Endothelial cell of umbilical vein (primary cell): ENCODE data around the gene DYNC2H1. TPM values are rescaled to one million over a fixed set of nuclear protein-coding genes. Genes with fewer than 3 reads are reported as not detected.

ENCODE experiments used
- BruUV-seq: library from RNA; stranded (reverse); fragments of 400-500 nt; replicated peaks from 2 replicates; lab custom pipeline; 2021; lab: Mats Ljungman, UMichigan
- CTCF ChIA-PET: fragments of 300-600, 350-600 bp; sonication (Branson Sonifier 250); formaldehyde crosslinking; loops from one replicate; lab custom pipeline; 2021; ENCODE audit warnings: antibody characterized with exemption, inconsistent platforms; lab: Charles Lee
- POLR2A ChIA-PET: fragments of 300-600, 350-600 bp; sonication (Branson Sonifier 250); formaldehyde crosslinking; loops from one replicate; lab custom pipeline; 2021; ENCODE audit warnings: antibody characterized with exemption, inconsistent platforms; lab: Charles Lee
- DNase-seq: peaks from one replicate; pipeline ENCODE4 v3.0.0-alpha.2; 2011; ENCODE audit warnings: low read depth, low spot score
- FAIRE-seq: peaks from 2 replicates; lab custom pipeline; 2011; peaks lifted over from hg19 to GRCh38; lab: Jason Lieb, UNC
- H2AFZ ChIP-seq: 2 replicates; pipeline ENCODE4 v1.6.0; 2012; ENCODE audit warnings: low read depth, low read length, control low read depth, inconsistent platforms
- H3K27ac ChIP-seq: 2 replicates; pipeline ENCODE4 v1.5.1; 2011; ENCODE audit warnings: low read depth, mild to moderate bottlenecking, control low read depth, low read length, moderate library complexity; ENCODE audit not compliant: insufficient read depth
- H3K27me3 ChIP-seq, 2 experiments: 2 replicates each; pipeline versions ENCODE4 v1.6.0 to v1.6.1; 2011; ENCODE audit warnings: low read length in 2 of 2, mixed read lengths in 1 of 2; ENCODE audit not compliant: control insufficient read depth in 2 of 2, insufficient read depth in 2 of 2
- H3K36me3 ChIP-seq, 2 experiments: 2 replicates in 1 of 2; 3 replicates in 1 of 2; pipeline ENCODE4 v1.5.1; 2011; ENCODE audit warnings: low read length in 2 of 2, mild to moderate bottlenecking in 1 of 2, moderate library complexity in 1 of 2; ENCODE audit not compliant: control insufficient read depth in 2 of 2, insufficient read depth in 2 of 2; ENCODE audit errors: extremely low read depth in 1 of 2
- H3K4me1 ChIP-seq: 3 replicates; pipeline ENCODE4 v1.5.1; 2011; ENCODE audit warnings: mild to moderate bottlenecking, low read length; ENCODE audit not compliant: control insufficient read depth, insufficient read depth; ENCODE audit errors: extremely low read depth
- H3K4me2 ChIP-seq: 2 replicates; pipeline ENCODE4 v1.6.1; 2011; ENCODE audit warnings: low read length, control low read depth, mixed read lengths; ENCODE audit not compliant: insufficient read depth
- H3K4me3 ChIP-seq, 3 experiments: fragments of 200-600 bp in 1 of 3; sonication (generic), shearing (Covaris generic) in 1 of 3; replicated peaks in 1 of 3; 2 replicates each; pipeline ENCODE4 v1.5.1; 2011 to 2016; ENCODE audit warnings: control low read depth in 3 of 3, low read length in 3 of 3, mild to moderate bottlenecking in 2 of 3, inconsistent platforms in 1 of 3, low read depth in 1 of 3, moderate library complexity in 1 of 3; ENCODE audit not compliant: insufficient read depth in 1 of 3
- H3K79me2 ChIP-seq: 2 replicates; pipeline ENCODE4 v1.6.0; 2012; ENCODE audit warnings: low read length, inconsistent platforms; ENCODE audit not compliant: control insufficient read depth, insufficient read depth
- H3K9ac ChIP-seq: replicated peaks from 2 replicates; pipeline ENCODE3; 2011; ENCODE audit warnings: low read length, control low read depth; ENCODE audit not compliant: insufficient read depth; ENCODE audit errors: extremely low read depth
- H3K9me1 ChIP-seq: replicated peaks from 3 replicates; pipeline ENCODE4 v1.6.0; 2011; ENCODE audit warnings: mild to moderate bottlenecking, low read length; ENCODE audit not compliant: control insufficient read depth, insufficient read depth; ENCODE audit errors: extremely low read depth
- H3K9me3 ChIP-seq: replicated peaks from 2 replicates; pipeline ENCODE4 v1.5.1; 2012; ENCODE audit warnings: low read length, inconsistent platforms; ENCODE audit not compliant: control insufficient read depth, insufficient read depth
- H4K20me1 ChIP-seq: replicated peaks from 2 replicates; pipeline ENCODE3; 2011; ENCODE audit warnings: mild to moderate bottlenecking, low read length; ENCODE audit not compliant: control insufficient read depth, insufficient read depth; ENCODE audit errors: extremely low read depth
- EZH2 ChIP-seq: IDR thresholded peaks from 2 replicates; pipeline ENCODE4 v1.6.1; 2012; ENCODE audit warnings: borderline replicate concordance, low read depth, mild to moderate bottlenecking, moderate library complexity, low read length, inconsistent platforms; ENCODE audit not compliant: severe bottlenecking
- FOS ChIP-seq: IDR thresholded peaks from 2 replicates; pipeline ENCODE4 v1.6.1; 2011; ENCODE audit warnings: mild to moderate bottlenecking, low read length, moderate library complexity, borderline replicate concordance; ENCODE audit not compliant: insufficient read depth
- GATA2 ChIP-seq: IDR thresholded peaks from 2 replicates; pipeline ENCODE4 v1.7.0; 2011; ENCODE audit warnings: low read depth, mild to moderate bottlenecking, moderate library complexity, mixed read lengths, low read length; ENCODE audit not compliant: insufficient read length, insufficient read depth
- JUN ChIP-seq: IDR thresholded peaks from 2 replicates; pipeline ENCODE4 v1.6.1; 2011; ENCODE audit warnings: borderline replicate concordance, low read depth; ENCODE audit not compliant: insufficient read length, insufficient read depth
- MAX ChIP-seq: IDR thresholded peaks from 2 replicates; pipeline ENCODE4 v1.6.1; 2011; ENCODE audit not compliant: insufficient read depth, insufficient read length
- MYC ChIP-seq: IDR thresholded peaks from one replicate; pipeline ENCODE4 v1.6.1; 2011; ENCODE audit warnings: mild to moderate bottlenecking, low read depth, low read length
- POLR2A ChIP-seq: IDR thresholded peaks from 2 replicates; pipeline ENCODE4 v1.6.1; 2012; ENCODE audit warnings: low read depth, mild to moderate bottlenecking, control low read depth, low read length
- POLR2AphosphoS5 ChIP-seq: IDR thresholded peaks from 2 replicates; pipeline ENCODE4 v1.6.1; 2012; ENCODE audit warnings: low read depth, mild to moderate bottlenecking, control low read depth, low read length, moderate library complexity; ENCODE audit not compliant: insufficient read depth
- dilution Hi-C: fragments of 300-500 bp; cut with MboI; formaldehyde crosslinking; loops from one replicate; pipeline ENCODE4 v1.15.0; 2019; ENCODE audit warnings: low sequenced_read_pairs; ENCODE audit not compliant: extremely low pct_ligation_motif_present
- intact Hi-C: fragments of 100-400 bp; cut with micrococcal nuclease; formaldehyde crosslinking; loops from one replicate; pipeline ENCODE4 v1.10.0; 2022
- polyA plus RNA-seq, 4 experiments: library from polyadenylated mRNA; depleted of rRNA in 3 of 4; stranded (reverse) in 3 of 4; unstranded in 1 of 4; fragments of >200 nt; gene quantifications; 2 replicates each; pipeline versions ENCODE4 v1.2.1 to v1.2.3, GENCODE V29; 2011 to 2012; ENCODE audit warnings: missing spikeins in 1 of 4
- total RNA-seq: library from RNA; stranded (reverse); gene quantifications from 2 replicates; pipeline ENCODE4 v1.2.3, GENCODE V29; 2021
- TF ChIP-seq, protein P1 (sequence below), 2 donors: IDR thresholded peaks; 1 replicate in 1 of 2; 2 replicates in 1 of 2; pipeline ENCODE4 v1.5.1; 2011; ENCODE audit warnings: low read length in 2 of 2, mild to moderate bottlenecking in 2 of 2, moderate library complexity in 2 of 2, control low read depth in 1 of 2, inconsistent platforms in 1 of 2, low read depth in 1 of 2; ENCODE audit not compliant: insufficient read depth in 1 of 2; ENCODE audit errors: extremely low read depth in 1 of 2

DYNC2H1 gene
- total and polyA plus RNA-seq, 2 donors (not counting 3 experiments of a cell fraction or from before 2014, with no cell fraction given), result 1.9 to 4.2 TPM

DNA sequence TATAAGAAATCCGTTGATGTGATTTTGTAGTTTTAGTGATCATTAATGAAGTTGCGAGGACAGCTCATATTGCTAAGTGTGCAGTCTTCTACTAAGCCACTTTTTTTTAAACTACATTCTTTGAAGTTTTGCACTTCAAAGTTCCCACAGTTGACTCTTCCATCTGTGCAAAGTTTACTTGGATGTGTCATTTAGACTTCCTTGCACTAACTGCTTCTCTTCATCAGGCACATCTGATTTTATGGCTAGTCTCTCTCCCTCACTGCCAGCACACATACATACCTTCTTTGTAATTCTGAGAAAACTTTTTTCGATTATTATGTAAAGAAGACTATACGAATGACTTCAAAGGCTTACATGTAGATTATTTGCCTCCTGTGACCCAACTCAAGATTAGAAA lies 250.0 kb downstream of the DYNC2H1 start:
- TF ChIP-seq EZH2 (no peak), MAX (no peak), JUN (no peak), POLR2AphosphoS5 (no peak)
- H3K27me3 ChIP-seq, result no peaks in the 10 kb centered on the region
- no peaks in the 10 kb centered on the region for H3K79me2 ChIP-seq
- H3K9me1 ChIP-seq, result no peaks in the 10 kb centered on the region
- no peak overlapping the region for H3K27ac ChIP-seq
- FAIRE-seq (no peak), DNase-seq (no peak)
- no peaks in the 10 kb centered on the region for H3K9me3 ChIP-seq
- H3K4me3 ChIP-seq, result no peak overlapping the region
- no peak overlapping the region for H2AFZ ChIP-seq
- no TSS peak for BruUV-seq
- intact Hi-C loops, result no loop called here
- ChIA-PET POLR2A (no interaction called here), CTCF (no interaction called here)
- no peaks in the 10 kb centered on the region for H3K36me3 ChIP-seq
- H3K9ac ChIP-seq, result no peak overlapping the region
- no peaks in the 10 kb centered on the region for H4K20me1 ChIP-seq
- no peaks in the 10 kb centered on the region for H3K4me1 ChIP-seq
- no peak overlapping the region for H3K4me2 ChIP-seq
- dilution Hi-C loops, result no loop called here

DNA sequence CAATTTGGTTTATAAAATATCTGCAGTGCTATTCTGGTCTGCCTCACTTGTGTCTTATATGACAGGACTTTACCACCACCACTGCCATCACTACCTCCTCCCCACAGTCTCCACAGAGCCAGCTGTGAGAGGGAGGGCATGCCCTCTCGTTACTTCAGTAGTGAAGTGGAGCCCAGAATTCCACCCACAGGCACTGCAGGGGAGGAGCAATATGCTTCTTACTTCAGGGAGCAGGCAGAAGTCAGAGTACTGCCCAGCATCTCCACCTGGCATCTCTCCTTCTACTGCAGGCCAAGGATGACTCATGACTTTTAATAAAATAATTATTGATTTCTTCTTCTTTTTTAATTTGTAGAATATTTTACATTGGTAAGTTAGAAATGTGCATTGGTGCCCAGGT lies 255.5 kb downstream of the DYNC2H1 start:
- H3K36me3 ChIP-seq, result no peaks in the 10 kb centered on the region
- no peaks in the 10 kb centered on the region for H3K27me3 ChIP-seq
- no peak overlapping the region for H3K4me3 ChIP-seq
- CTCF ChIA-PET, result no interaction called here
- POLR2A ChIA-PET, result no interaction called here
- no peaks in the 10 kb centered on the region for H3K9me3 ChIP-seq
- DNase-seq, result no peak
- dilution Hi-C loops, result no loop called here
- H3K79me2 ChIP-seq, result no peaks in the 10 kb centered on the region
- H3K9me1 ChIP-seq, result no peaks in the 10 kb centered on the region
- no TSS peak for BruUV-seq
- H3K4me1 ChIP-seq, result no peaks in the 10 kb centered on the region
- H2AFZ ChIP-seq, result no peak overlapping the region
- TF ChIP-seq MYC (no peak), FOS (no peak), JUN (no peak), EZH2 (no peak), GATA2 (no peak), POLR2A (no peak), MAX (no peak), POLR2AphosphoS5 (no peak)
- TF ChIP-seq, protein P1, sequence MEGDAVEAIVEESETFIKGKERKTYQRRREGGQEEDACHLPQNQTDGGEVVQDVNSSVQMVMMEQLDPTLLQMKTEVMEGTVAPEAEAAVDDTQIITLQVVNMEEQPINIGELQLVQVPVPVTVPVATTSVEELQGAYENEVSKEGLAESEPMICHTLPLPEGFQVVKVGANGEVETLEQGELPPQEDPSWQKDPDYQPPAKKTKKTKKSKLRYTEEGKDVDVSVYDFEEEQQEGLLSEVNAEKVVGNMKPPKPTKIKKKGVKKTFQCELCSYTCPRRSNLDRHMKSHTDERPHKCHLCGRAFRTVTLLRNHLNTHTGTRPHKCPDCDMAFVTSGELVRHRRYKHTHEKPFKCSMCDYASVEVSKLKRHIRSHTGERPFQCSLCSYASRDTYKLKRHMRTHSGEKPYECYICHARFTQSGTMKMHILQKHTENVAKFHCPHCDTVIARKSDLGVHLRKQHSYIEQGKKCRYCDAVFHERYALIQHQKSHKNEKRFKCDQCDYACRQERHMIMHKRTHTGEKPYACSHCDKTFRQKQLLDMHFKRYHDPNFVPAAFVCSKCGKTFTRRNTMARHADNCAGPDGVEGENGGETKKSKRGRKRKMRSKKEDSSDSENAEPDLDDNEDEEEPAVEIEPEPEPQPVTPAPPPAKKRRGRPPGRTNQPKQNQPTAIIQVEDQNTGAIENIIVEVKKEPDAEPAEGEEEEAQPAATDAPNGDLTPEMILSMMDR (IDR thresholded peaks at IDR 0.05; ENCODE audit: extremely low read depth in 1 of 2, insufficient read depth in 1 of 2, low read depth in 1 of 2, low read length in 2 of 2), result no peak
- H4K20me1 ChIP-seq, result no peaks in the 10 kb centered on the region
- intact Hi-C loops, result no loop called here
- no peak overlapping the region for H3K4me2 ChIP-seq
- FAIRE-seq, result no peak
- H3K27ac ChIP-seq, result no peak overlapping the region
- no peak overlapping the region for H3K9ac ChIP-seq
